Hepatocyte (in vitro differentiated cells): ENCODE results near the gene ARL15.

Source experiments
- EZH2 ChIP-seq: fragments of 200-600 bp; sonication (generic); IDR thresholded peaks from 2 replicates; pipeline ENCODE4 v1.6.1; 2016; ENCODE audit warnings: antibody characterized with exemption, mild to moderate bottlenecking, borderline replicate concordance
- EZH2phosphoT487 ChIP-seq: fragments of 200-600 bp; sonication (generic); IDR thresholded peaks from one replicate; pipeline ENCODE4 v1.6.1; 2018; ENCODE audit warnings: antibody characterized with exemption, mild to moderate bottlenecking, low read depth, moderate library complexity; ENCODE audit not compliant: unreplicated experiment, severe bottlenecking
- TF ChIP-seq, protein P1 (sequence below): fragments of 200-600 bp; sonication (generic); IDR thresholded peaks from 2 replicates; pipeline ENCODE4 v1.5.1; 2016; ENCODE audit warnings: antibody characterized with exemption, mild to moderate bottlenecking; ENCODE audit not compliant: poor library complexity

DNA sequence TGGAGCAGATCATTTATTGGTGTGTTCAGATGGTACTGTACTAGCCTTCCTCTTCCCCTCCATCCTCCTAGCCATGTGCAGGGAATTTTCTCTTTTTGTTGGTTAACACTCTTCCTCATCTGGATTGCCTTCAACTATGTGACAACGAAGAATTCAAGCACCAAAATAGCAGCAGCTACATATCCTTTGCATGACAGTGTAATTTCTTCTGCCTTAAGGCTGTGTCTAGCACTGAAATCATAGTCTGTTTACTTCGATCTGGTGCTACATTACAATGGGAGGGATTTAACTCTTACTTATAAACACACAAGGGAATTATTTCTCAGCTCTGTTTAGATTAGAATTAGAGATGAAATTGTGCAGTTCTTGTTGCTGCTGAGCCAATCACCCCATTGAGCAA is 260.4 kb downstream of the ARL15 start:
- TF ChIP-seq, protein P1, sequence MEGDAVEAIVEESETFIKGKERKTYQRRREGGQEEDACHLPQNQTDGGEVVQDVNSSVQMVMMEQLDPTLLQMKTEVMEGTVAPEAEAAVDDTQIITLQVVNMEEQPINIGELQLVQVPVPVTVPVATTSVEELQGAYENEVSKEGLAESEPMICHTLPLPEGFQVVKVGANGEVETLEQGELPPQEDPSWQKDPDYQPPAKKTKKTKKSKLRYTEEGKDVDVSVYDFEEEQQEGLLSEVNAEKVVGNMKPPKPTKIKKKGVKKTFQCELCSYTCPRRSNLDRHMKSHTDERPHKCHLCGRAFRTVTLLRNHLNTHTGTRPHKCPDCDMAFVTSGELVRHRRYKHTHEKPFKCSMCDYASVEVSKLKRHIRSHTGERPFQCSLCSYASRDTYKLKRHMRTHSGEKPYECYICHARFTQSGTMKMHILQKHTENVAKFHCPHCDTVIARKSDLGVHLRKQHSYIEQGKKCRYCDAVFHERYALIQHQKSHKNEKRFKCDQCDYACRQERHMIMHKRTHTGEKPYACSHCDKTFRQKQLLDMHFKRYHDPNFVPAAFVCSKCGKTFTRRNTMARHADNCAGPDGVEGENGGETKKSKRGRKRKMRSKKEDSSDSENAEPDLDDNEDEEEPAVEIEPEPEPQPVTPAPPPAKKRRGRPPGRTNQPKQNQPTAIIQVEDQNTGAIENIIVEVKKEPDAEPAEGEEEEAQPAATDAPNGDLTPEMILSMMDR: no peak
- TF ChIP-seq EZH2 (no peak), EZH2phosphoT487 (no peak)
